GM18517 (cell line): Measurements from ENCODE around the gene STXBP1.

Experiments
- ATAC-seq: cut with Tn5 transposase; IDR thresholded peaks from one replicate; pipeline ENCODE4 v1.9.1; 2021; ENCODE audit warnings: mild to moderate bottlenecking, moderate library complexity; ENCODE audit not compliant: unreplicated experiment

The STXBP1 gene

GRCh38 chr9:127731938-127732337, 119.9 kb downstream of the STXBP1 start:
- ATAC-seq: no peak

- ATAC-seq: no peak
Measured at GRCh38 chr9:127732444-127732843, 120.4 kb downstream of the STXBP1 start.

GRCh38 chr9:127733614-127734013, 121.5 kb downstream of the STXBP1 start:
- no peak for ATAC-seq

- ATAC-seq: no peak
Measured at GRCh38 chr9:127734247-127734746, 122.2 kb downstream of the STXBP1 start.

GRCh38 chr9:127734747-127735529, 122.9 kb downstream of the STXBP1 start, which contains the start of gene TOR2A:
TOR2A (minus strand) TSS chr9:127735294; CDS start chr9:127735270, 24 bp downstream.
- ATAC-seq: peak; percentile 83

- ATAC-seq: peak; percentile 10
Measured at GRCh38 chr9:127735530-127736185, 123.6 kb downstream of the STXBP1 start.

GRCh38 chr9:127738666-127739065, 126.6 kb downstream of the STXBP1 start:
- ATAC-seq: no peak

- no peak for ATAC-seq
Measured at GRCh38 chr9:127739614-127740330, 127.7 kb downstream of the STXBP1 start.

GRCh38 chr9:127741831-127742434, 129.9 kb downstream of the STXBP1 start:
- ATAC-seq: no peak
